Activated T-cell treated with anti-CD3 and anti-CD28 coated beads, Interleukin-2, amount 50 U/mL, for 24 hours (primary cell): Measurements from ENCODE around the gene PRAMEF1.
"Not testable (repeated sequence)": the region's sequence is repeated elsewhere in the genome, so short reads cannot be mapped to it uniquely, and the experiment has no call there.

Experiments used
- DNase-seq: peaks from one replicate; pipeline ENCODE4 v3.0.0-alpha.2; 2020
- H3K27ac Mint-ChIP-seq: 2 replicates; pipeline ENCODE4 v1.8.0; 2020; ENCODE audit warnings: mild to moderate bottlenecking, mixed read lengths
- H3K27me3 Mint-ChIP-seq: 2 replicates; pipeline ENCODE4 v1.8.0; 2020; ENCODE audit warnings: mixed read lengths
- H3K36me3 Mint-ChIP-seq: 2 replicates; pipeline ENCODE4 v1.8.0; 2020; ENCODE audit warnings: low read depth, mixed read lengths
- H3K4me1 Mint-ChIP-seq: 2 replicates; pipeline ENCODE4 v1.8.0; 2020; ENCODE audit warnings: low read depth, mixed read lengths
- H3K4me3 Mint-ChIP-seq: 2 replicates; pipeline ENCODE4 v1.8.0; 2020; ENCODE audit warnings: mild to moderate bottlenecking, moderate library complexity, mixed read lengths
- H3K9me3 Mint-ChIP-seq: 2 replicates; pipeline ENCODE4 v1.8.0; 2020; ENCODE audit warnings: mixed read lengths

Gene PRAMEF1

GRCh38 chr1:12791097-12791496 is at the start of gene PRAMEF1:
PRAMEF1 (plus strand) TSS chr1:12791397; CDS start chr1:12793228, 1,831 bp downstream.
- H3K36me3 Mint-ChIP-seq, H3K4me3 Mint-ChIP-seq, H3K4me1 Mint-ChIP-seq, DNase-seq, H3K27ac Mint-ChIP-seq, H3K27me3 Mint-ChIP-seq, H3K9me3 Mint-ChIP-seq: not testable (repeated sequence)

- Mint-ChIP-seq H3K4me3 (no peak overlapping the region), H3K27ac (no peak overlapping the region), H3K4me1 (no peaks in the 10 kb centered on the region), H3K9me3 (peaks cover 3% of the 10 kb centered on the region), H3K36me3 (no peaks in the 10 kb centered on the region), H3K27me3 (peaks cover 53% of the 10 kb centered on the region)
- DNase-seq: no peak
Measured at GRCh38 chr1:12741946-12742345, 49.3 kb upstream of the PRAMEF1 start.

GRCh38 chr1:12745126-12745991 is 45.8 kb upstream of the PRAMEF1 start:
- no peaks in the 10 kb centered on the region for H3K36me3 Mint-ChIP-seq
- no peak for DNase-seq
- H3K4me3 Mint-ChIP-seq: no peak overlapping the region
- no peak overlapping the region for H3K27ac Mint-ChIP-seq
- peaks cover 66% of the 10 kb centered on the region for H3K27me3 Mint-ChIP-seq
- H3K9me3 Mint-ChIP-seq: peaks cover 21% of the 10 kb centered on the region
- H3K4me1 Mint-ChIP-seq: no peaks in the 10 kb centered on the region

- Mint-ChIP-seq H3K27me3 (peaks cover 69% of the 10 kb centered on the region), H3K36me3 (no peaks in the 10 kb centered on the region), H3K27ac (no peak within 1 kb of the TSS), H3K9me3 (peaks cover 23% of the 10 kb centered on the region), H3K4me3 (no peak within 1 kb of the TSS), H3K4me1 (no peaks in the 10 kb centered on the region)
- no peak for DNase-seq
Measured at GRCh38 chr1:12745992-12746323, 45.2 kb upstream of the PRAMEF1 start, which contains the start of gene CFAP107. CFAP107 (plus strand) TSS chr1:12746200; CDS start chr1:12746431, 231 bp downstream.

- H3K36me3 Mint-ChIP-seq: no peaks in the 10 kb centered on the region
- H3K4me1 Mint-ChIP-seq: no peaks in the 10 kb centered on the region
Measured at GRCh38 chr1:12748778-12749355, 42.3 kb upstream of the PRAMEF1 start.

GRCh38 chr1:12754738-12755137 is 36.5 kb upstream of the PRAMEF1 start:
- Mint-ChIP-seq H3K36me3 (no peaks in the 10 kb centered on the region), H3K9me3 (peaks cover 7% of the 10 kb centered on the region), H3K4me1 (no peaks in the 10 kb centered on the region), H3K27me3 (peaks cover 24% of the 10 kb centered on the region), H3K27ac (no peak overlapping the region), H3K4me3 (no peak overlapping the region)
- no peak for DNase-seq

More at GRCh38 chr1:12748778-12749355, 42.3 kb upstream of the PRAMEF1 start:
- Mint-ChIP-seq H3K4me3 (no peak overlapping the region), H3K27me3 (peaks cover 60% of the 10 kb centered on the region), H3K9me3 (peaks cover 23% of the 10 kb centered on the region), H3K27ac (no peak overlapping the region)
- DNase-seq: no peak

GRCh38 chr1:12756273-12756672 is 34.9 kb upstream of the PRAMEF1 start:
- Mint-ChIP-seq H3K4me3 (no peak overlapping the region), H3K27me3 (peaks cover 20% of the 10 kb centered on the region), H3K36me3 (no peaks in the 10 kb centered on the region)

GRCh38 chr1:12756768-12757413 is 34.3 kb upstream of the PRAMEF1 start:
- Mint-ChIP-seq H3K27ac (no peak overlapping the region), H3K36me3 (no peaks in the 10 kb centered on the region), H3K4me1 (no peaks in the 10 kb centered on the region), H3K9me3 (no peaks in the 10 kb centered on the region), H3K4me3 (no peak overlapping the region), H3K27me3 (peaks cover 20% of the 10 kb centered on the region)
- DNase-seq: no peak

More at GRCh38 chr1:12756273-12756672, 34.9 kb upstream of the PRAMEF1 start:
- DNase-seq: no peak
- Mint-ChIP-seq H3K27ac (no peak overlapping the region), H3K9me3 (no peaks in the 10 kb centered on the region), H3K4me1 (no peaks in the 10 kb centered on the region)

GRCh38 chr1:12757836-12758235 is 33.4 kb upstream of the PRAMEF1 start:
- peaks cover 19% of the 10 kb centered on the region for H3K27me3 Mint-ChIP-seq
- H3K27ac Mint-ChIP-seq: no peak overlapping the region
- no peak overlapping the region for H3K4me3 Mint-ChIP-seq
- H3K36me3 Mint-ChIP-seq: no peaks in the 10 kb centered on the region
- H3K9me3 Mint-ChIP-seq: no peaks in the 10 kb centered on the region
- H3K4me1 Mint-ChIP-seq: no peaks in the 10 kb centered on the region
- no peak for DNase-seq

GRCh38 chr1:12760256-12760795 is 30.9 kb upstream of the PRAMEF1 start:
- Mint-ChIP-seq H3K36me3 (no peaks in the 10 kb centered on the region), H3K9me3 (no peaks in the 10 kb centered on the region), H3K4me3 (no peak overlapping the region), H3K27me3 (peaks cover 16% of the 10 kb centered on the region), H3K4me1 (no peaks in the 10 kb centered on the region), H3K27ac (no peak overlapping the region)
- no peak for DNase-seq

GRCh38 chr1:12761781-12762180 is 29.4 kb upstream of the PRAMEF1 start:
- Mint-ChIP-seq H3K27me3 (peaks cover 16% of the 10 kb centered on the region), H3K4me3 (no peak overlapping the region), H3K4me1 (no peaks in the 10 kb centered on the region), H3K27ac (no peak overlapping the region), H3K36me3 (no peaks in the 10 kb centered on the region), H3K9me3 (no peaks in the 10 kb centered on the region)
- DNase-seq: no peak

GRCh38 chr1:12762766-12763165 is 28.4 kb upstream of the PRAMEF1 start:
- Mint-ChIP-seq H3K36me3 (no peaks in the 10 kb centered on the region), H3K4me3 (no peak overlapping the region), H3K27ac (no peak overlapping the region), H3K9me3 (no peaks in the 10 kb centered on the region), H3K4me1 (no peaks in the 10 kb centered on the region), H3K27me3 (peaks cover 19% of the 10 kb centered on the region)
- no peak for DNase-seq

GRCh38 chr1:12763479-12763878 is 27.7 kb upstream of the PRAMEF1 start:
- H3K36me3 Mint-ChIP-seq: no peaks in the 10 kb centered on the region
- peaks cover 23% of the 10 kb centered on the region for H3K27me3 Mint-ChIP-seq
- no peaks in the 10 kb centered on the region for H3K4me1 Mint-ChIP-seq
- H3K27ac Mint-ChIP-seq: no peak overlapping the region
- no peaks in the 10 kb centered on the region for H3K9me3 Mint-ChIP-seq
- no peak overlapping the region for H3K4me3 Mint-ChIP-seq
- no peak for DNase-seq

GRCh38 chr1:12764016-12764415 is 27.2 kb upstream of the PRAMEF1 start:
- H3K27ac Mint-ChIP-seq: no peak overlapping the region

More at GRCh38 chr1:12764016-12764415, 27.2 kb upstream of the PRAMEF1 start:
- H3K4me1 Mint-ChIP-seq: no peaks in the 10 kb centered on the region
- no peaks in the 10 kb centered on the region for H3K36me3 Mint-ChIP-seq
- DNase-seq: no peak
- H3K4me3 Mint-ChIP-seq: no peak overlapping the region
- H3K27me3 Mint-ChIP-seq: peaks cover 25% of the 10 kb centered on the region
- no peaks in the 10 kb centered on the region for H3K9me3 Mint-ChIP-seq
